Esophagus (tissue), 2 donors: ENCODE measurements around the gene ATP5PD. TPM values are rescaled to one million over a fixed set of nuclear protein-coding genes. Genes with fewer than 3 reads are reported as not detected.

Experiments used
- H3K27ac ChIP-seq, 2 donors: one replicate each; pipeline ENCODE4 v1.5.1; 2013; ENCODE audit warnings: low read depth in 2 of 2, mild to moderate bottlenecking in 2 of 2, inconsistent platforms in 1 of 2, low read length in 1 of 2, moderate library complexity in 1 of 2
- H3K27me3 ChIP-seq, 2 donors: one replicate each; pipeline ENCODE4 v1.6.1; 2013; ENCODE audit warnings: low read length in 2 of 2, control low read depth in 1 of 2, mild to moderate bottlenecking in 1 of 2; ENCODE audit not compliant: insufficient read depth in 2 of 2, control insufficient read depth in 1 of 2
- H3K36me3 ChIP-seq, 2 donors: one replicate each; pipeline ENCODE4 v1.6.1; 2013; ENCODE audit warnings: low read length in 1 of 2; ENCODE audit not compliant: control insufficient read depth in 2 of 2, insufficient read depth in 2 of 2
- H3K4me1 ChIP-seq, 2 donors: one replicate each; pipeline ENCODE4 v1.6.1; 2013; ENCODE audit warnings: low read length in 1 of 2; ENCODE audit not compliant: control insufficient read depth in 2 of 2, insufficient read depth in 2 of 2
- H3K4me3 ChIP-seq, 2 donors: one replicate each; pipeline ENCODE4 v1.5.1; 2013; ENCODE audit warnings: low read length in 2 of 2, mild to moderate bottlenecking in 2 of 2, low read depth in 1 of 2, moderate library complexity in 1 of 2
- H3K9me3 ChIP-seq, 2 donors: one replicate each; pipeline ENCODE4 v1.6.1; 2013; ENCODE audit warnings: mild to moderate bottlenecking in 2 of 2, low read depth in 1 of 2, low read length in 1 of 2, moderate library complexity in 1 of 2; ENCODE audit not compliant: control insufficient read depth in 2 of 2, insufficient read depth in 1 of 2
- WGBS, 2 donors: extraction: QIAGEN DNeasy Blood & Tissue Kit; methylation state at CpG; one replicate each; pipeline ENCODE4 v1.1.7; 2013; 5-methylcytosine and 5-hydroxymethylcytosine counted together
- polyA plus RNA-seq, 2 donors: library from polyadenylated mRNA; stranded (reverse); fragments of 200-250 nt; gene quantifications; one replicate each; pipeline ENCODE4 v1.2.3, GENCODE V29; 2013
- donor health status: healthy with polysubstance abuse.
- donor health status: Bipolar disorder and iron deficiency.

Gene ATP5PD
- 100 to 1,000 TPM; 465 to 697 TPM for polyA plus RNA-seq

DNA sequence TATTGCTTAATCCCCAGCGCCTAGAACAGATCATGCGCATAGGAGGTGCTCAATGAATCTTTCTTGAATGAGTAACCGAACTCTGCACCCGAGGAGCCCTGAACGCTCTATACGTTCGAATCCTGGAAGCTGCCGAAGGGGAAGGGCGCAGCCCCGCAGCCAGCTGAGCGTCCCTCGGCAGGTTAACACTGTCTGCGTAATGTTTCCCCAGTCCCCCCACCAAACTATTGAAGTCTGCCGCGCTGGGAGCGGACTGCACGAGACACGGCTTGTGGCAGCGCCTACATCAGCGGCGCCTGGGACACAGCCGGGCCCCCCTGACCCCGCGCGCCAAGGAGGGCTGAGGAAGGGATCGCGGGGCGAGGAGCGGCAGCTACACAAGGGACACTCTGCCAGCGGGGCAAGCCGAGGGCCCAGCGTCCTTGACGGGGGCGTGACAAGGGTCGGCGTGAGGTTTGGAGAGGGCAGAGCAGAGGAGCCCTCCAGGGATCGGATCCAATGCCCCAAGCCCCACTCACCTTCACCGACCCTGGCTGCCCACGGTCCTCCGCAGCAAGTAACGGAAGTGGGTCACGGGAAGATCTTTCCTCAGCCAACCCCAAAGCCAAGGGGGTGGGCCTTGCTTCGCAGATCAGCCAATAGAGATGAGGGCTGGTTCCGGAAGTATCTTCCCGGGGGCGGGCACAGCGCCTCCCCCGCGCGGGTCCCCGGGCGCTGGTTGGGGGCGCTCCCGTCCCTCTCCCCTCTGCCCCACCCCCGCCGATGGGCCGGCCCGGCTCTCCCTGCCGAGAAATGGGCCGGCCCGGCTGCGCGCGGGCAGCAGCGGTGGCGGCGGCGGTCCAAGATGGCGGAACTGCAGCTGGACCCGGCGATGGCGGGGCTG is at the start of gene ATP5PD, which contains the start of gene KCTD2:
Gene ATP5PD, minus strand, starts transcription at position 563 of the 883 bp plus-strand sequence. CDS start 4,319 bp downstream, outside the sequence.
Gene KCTD2, plus strand, starts transcription at position 819 of the 883 bp plus-strand sequence. Its CDS starts 26 bp downstream, at position 845.
- no peaks in the 10 kb centered on the region for H3K9me3 ChIP-seq
- peak within 1 kb of the TSS; percentile 98 to 99 for H3K27ac ChIP-seq
- peak within 1 kb of the TSS; percentile 83 to 100 for H3K4me3 ChIP-seq
- WGBS, 2 donors: 0% methylated on average over 58 to 72 of the region's 72 CpGs
- H3K4me1 ChIP-seq: peaks cover 0 to 2% of the 10 kb centered on the region in 2 donors
- peaks cover 4 to 6% of the 10 kb centered on the region in 2 donors for H3K36me3 ChIP-seq
- H3K27me3 ChIP-seq: no peaks in the 10 kb centered on the region

DNA sequence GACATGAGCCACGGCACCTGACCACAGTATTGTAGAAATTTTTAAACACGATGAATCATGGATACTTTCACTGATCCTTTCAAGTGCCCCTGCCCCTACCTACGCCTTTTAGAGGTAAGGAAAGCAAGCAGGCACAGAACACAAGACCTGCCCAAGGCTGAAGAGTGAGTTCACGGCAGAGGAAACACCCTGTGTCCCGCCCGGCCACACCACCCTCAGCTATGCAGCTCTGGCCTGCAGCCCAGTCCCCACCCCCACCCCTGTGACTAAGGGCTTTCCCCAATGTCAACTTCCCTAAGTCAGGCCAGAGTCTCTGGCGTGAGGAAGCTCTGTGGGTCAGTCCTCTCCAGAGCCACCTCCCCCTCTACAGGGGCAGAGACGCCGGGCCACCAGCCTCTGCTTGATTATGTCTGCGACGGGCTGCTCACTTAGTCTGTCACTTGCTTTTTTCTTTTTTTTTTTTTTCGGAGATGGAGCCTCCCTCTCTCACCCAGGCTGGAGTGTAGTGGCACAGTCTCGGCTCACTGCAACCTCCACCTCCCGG is 49.4 kb upstream of the ATP5PD start:
- Histone ChIP-seq H3K27ac (peak overlapping the region; percentile 64 to 79), H3K36me3 (peaks cover 0 to 15% of the 10 kb centered on the region in 2 donors), H3K9me3 (no peaks in the 10 kb centered on the region), H3K4me1 (peaks cover 0 to 43% of the 10 kb centered on the region in 2 donors), H3K27me3 (no peaks in the 10 kb centered on the region), H3K4me3 (no peak overlapping the region)
- 26 to 28% methylated on average over 14 of the region's 14 CpGs for WGBS, 2 donors

DNA sequence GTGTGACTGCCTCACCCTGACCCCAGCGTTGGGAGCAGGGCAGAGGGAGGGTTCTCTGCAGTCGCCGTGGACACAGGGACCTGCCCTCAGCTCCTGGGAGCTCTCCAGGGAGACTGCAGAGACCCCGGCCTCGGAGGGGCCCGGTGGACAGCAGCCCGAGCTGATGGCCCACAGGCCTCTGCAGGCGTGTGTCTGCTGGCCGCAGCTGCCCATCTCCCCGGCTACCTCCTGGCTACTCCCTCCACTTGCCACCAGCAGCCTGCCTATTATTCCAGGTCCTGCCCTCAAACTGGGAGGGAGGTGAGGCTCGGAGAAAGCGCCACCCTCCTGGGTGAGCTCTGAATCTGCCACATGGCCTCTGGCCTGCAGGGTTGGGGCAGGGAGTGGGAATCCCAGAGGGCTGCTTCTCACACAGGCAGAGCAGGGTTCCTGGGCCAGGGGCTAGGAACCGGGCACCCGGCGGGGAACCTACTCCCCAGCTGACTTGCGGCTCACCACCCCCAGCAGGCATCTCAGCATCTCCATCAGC is 48.2 kb upstream of the ATP5PD start:
- no peaks in the 10 kb centered on the region for H3K27me3 ChIP-seq
- H3K9me3 ChIP-seq: no peaks in the 10 kb centered on the region
- peak overlapping the region; percentile 8 to 61 for H3K27ac ChIP-seq
- H3K4me1 ChIP-seq: peaks cover 0 to 52% of the 10 kb centered on the region in 2 donors
- H3K36me3 ChIP-seq: peaks cover 0 to 6% of the 10 kb centered on the region in 2 donors
- no peak overlapping the region for H3K4me3 ChIP-seq
- 76 to 81% methylated on average over 16 of the region's 16 CpGs for WGBS, 2 donors

DNA sequence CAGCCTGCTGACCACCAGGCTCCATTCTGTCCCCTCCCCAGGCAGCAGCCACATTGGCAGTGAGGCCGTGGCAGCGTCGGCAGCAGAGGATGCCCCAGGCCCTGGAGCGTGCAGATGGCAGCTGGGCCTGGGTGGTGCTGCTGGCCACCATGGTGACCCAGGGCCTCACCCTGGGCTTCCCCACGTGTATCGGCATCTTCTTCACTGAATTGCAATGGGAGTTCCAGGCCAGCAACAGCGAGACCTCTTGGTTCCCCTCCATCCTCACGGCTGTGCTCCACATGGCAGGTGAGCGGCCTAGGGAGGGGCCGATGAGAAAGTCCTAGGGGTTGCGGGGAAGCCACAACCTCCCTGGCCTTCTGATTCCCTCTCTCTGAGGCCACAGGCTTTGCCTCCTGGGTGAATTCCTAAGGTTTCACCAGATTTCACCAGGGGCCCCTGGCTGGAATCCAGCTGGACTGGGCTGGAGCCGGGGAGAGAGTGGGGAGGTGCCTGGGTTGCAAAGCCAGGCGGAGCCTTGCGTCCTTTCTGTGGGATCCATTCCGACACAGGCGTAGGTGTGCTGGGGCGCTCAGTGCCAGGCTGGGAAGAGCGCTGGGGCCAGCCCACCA is 46.9 kb upstream of the ATP5PD start:
- peaks cover 0 to 57% of the 10 kb centered on the region in 2 donors for H3K4me1 ChIP-seq
- no peak overlapping the region for H3K4me3 ChIP-seq
- H3K27ac ChIP-seq: peak overlapping the region; percentile 67 to 89
- no peaks in the 10 kb centered on the region for H3K9me3 ChIP-seq
- H3K36me3 ChIP-seq: peaks cover 0 to 3% of the 10 kb centered on the region in 2 donors
- 62 to 73% methylated on average over 18 of the region's 18 CpGs for WGBS, 2 donors
- H3K27me3 ChIP-seq: no peaks in the 10 kb centered on the region

DNA sequence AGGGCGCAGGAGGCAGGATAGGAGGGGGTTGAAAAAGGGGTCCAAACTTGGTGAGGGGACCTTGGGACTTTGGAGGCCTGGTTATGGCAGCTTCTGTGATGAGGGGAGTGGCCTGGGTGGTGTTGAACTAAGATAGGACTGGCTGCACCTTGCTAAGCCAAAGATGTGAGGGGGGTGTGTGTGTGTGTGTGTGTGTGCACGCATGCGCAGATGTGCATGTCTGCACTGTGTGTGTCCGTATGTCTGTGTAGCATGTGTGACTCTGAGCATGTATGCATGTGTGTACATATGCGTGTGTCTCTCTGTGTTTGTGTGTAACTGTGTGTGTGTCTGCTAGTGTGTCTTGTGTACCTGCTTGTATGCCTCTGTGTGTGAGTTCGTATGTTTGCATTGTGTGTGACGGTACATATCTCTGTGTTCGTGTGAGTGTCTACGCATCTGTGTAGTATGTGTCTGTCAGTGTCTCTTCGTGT is 45.1 kb upstream of the ATP5PD start:
- Histone ChIP-seq H3K9me3 (no peaks in the 10 kb centered on the region), H3K27me3 (no peaks in the 10 kb centered on the region), H3K27ac (peak overlapping the region; percentile 48 to 93), H3K4me1 (peaks cover 3 to 57% of the 10 kb centered on the region in 2 donors), H3K4me3 (peak overlapping the region in 1 of 2 donors; percentile 1), H3K36me3 (no peaks in the 10 kb centered on the region)
- 61 to 65% methylated on average over 10 of the region's 10 CpGs for WGBS, 2 donors

DNA sequence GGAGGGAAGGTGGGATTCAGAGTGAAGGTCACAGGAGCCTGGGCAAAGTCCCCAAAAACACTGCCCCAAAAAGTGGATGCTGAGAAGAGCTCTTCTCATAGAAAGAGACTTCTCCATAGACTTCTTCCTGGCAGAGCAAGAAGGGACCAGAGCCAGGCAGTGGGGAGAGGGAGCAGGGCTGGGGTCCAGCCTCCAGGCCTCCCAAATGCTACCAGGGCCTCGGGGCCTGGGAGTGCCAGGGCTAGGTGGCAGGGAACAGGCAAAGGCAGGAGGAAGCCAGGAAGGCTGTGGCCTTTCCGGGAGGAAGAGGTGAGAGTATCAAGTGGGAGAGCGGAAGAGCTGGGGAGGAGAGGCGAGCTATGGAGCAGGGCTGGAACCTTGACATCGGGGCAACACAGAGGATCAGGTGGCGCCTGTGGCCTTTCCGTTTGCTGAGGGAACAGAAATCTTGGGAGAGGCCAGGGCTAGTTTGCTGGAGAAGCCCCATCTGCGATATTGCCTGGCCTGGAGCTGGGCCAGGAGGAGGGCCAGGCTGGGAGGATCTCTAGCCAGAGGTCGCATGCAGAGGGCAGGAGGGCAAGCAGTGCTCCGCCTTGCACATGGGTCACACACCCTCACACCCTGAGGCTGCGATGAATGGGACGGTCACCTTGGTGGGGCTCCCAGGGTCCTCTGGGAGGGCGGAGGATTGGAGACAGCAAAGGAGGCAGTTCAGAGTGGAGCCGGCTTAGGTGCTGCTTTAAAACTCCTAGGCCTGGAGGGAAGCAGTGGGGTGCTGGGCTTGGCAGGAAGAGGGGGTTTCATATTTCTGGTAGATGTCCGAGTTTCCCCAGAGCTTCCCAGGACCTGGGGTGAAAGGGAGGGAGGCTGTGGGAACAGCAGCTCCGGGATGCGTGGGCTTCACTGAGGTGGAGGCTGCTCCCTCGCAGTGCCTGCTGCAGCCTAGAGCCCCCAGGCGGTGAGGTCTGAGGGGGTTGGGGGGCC is 44.4 kb upstream of the ATP5PD start:
- Histone ChIP-seq H3K4me3 (no peak overlapping the region), H3K27ac (peak overlapping the region; percentile 65 to 93), H3K9me3 (no peaks in the 10 kb centered on the region), H3K27me3 (no peaks in the 10 kb centered on the region), H3K36me3 (no peaks in the 10 kb centered on the region), H3K4me1 (peaks cover 3 to 55% of the 10 kb centered on the region in 2 donors)
- 38 to 48% methylated on average over 19 of the region's 19 CpGs for WGBS, 2 donors

DNA sequence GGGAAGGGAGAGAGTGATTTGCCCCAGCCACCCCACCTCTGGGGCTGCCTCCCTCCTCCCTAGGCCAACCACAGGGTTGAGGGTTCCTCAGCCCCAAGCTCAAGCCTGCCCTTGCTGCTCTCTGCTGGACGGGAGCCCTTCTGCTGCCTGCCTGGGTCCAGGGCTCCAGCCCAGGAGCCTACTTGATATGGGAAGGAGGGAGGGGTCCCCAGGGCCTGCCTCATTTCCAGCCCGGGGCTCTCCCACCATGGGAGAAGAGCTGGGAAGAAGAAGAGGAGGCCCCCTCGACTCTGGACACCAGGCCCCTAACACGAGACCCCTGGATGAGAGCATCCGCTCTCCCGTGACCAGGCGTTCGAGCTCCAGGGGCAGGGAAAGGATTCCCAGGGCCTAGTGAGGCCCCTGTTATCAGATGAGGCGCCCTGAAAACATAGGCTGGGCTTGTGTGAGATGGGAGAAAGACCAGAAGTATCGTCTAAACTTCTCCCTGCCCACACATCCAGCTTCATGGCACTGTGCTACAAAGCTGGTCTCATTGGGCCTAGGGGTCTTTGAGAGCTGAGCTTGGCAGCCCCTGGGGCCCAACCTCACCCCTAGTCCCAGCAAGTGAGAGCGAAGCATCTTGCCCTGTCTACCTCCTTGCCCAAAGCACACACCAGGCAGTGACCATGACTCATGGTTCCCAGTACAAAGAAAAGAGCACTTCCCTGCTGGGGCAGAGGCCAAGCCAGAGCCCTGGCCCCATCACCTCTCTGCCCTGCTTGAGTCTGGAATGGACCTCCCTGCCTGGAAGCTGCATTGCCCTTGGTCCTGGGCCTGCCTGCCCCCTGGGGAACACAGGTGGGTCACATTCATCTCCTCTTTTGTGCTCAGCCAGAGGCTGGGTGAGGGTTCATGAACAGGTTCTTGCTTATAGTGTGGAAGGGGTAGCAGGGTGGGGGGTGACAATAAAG is 42.0 kb upstream of the ATP5PD start:
- Histone ChIP-seq H3K4me3 (peak overlapping the region; percentile 56 to 71), H3K9me3 (no peaks in the 10 kb centered on the region), H3K4me1 (peaks cover 3 to 46% of the 10 kb centered on the region in 2 donors), H3K36me3 (no peaks in the 10 kb centered on the region), H3K27me3 (no peaks in the 10 kb centered on the region), H3K27ac (peak overlapping the region; percentile 92 to 93)
- WGBS, 2 donors: 58 to 65% methylated on average over 11 of the region's 11 CpGs
